Measurements from ENCODE around the gene PLXNA3. TPM values are rescaled to one million over a fixed set of nuclear protein-coding genes. Genes with fewer than 3 reads are reported as not detected.

The PLXNA3 gene
- total RNA-seq, result 31.2 TPM

GRCh38 chrX:154458116-154458953 lies at the start of gene PLXNA3:
Gene PLXNA3, plus strand, starts transcription at chrX:154458281. Its CDS starts 1,903 bp downstream, at chrX:154460184.

GRCh38 chrX:154409222-154409871 lies 48.7 kb upstream of the PLXNA3 start, which contains the start of gene DNASE1L1:
Gene DNASE1L1, minus strand, starts transcription at chrX:154409254. Its CDS starts 3,686 bp downstream, at chrX:154405568.

GRCh38 chrX:154428176-154429171 lies 29.6 kb upstream of the PLXNA3 start, which contains the start of gene ATP6AP1:
Gene ATP6AP1, plus strand, starts transcription at chrX:154428677. Its CDS starts 16 bp downstream, at chrX:154428693.

DNA sequence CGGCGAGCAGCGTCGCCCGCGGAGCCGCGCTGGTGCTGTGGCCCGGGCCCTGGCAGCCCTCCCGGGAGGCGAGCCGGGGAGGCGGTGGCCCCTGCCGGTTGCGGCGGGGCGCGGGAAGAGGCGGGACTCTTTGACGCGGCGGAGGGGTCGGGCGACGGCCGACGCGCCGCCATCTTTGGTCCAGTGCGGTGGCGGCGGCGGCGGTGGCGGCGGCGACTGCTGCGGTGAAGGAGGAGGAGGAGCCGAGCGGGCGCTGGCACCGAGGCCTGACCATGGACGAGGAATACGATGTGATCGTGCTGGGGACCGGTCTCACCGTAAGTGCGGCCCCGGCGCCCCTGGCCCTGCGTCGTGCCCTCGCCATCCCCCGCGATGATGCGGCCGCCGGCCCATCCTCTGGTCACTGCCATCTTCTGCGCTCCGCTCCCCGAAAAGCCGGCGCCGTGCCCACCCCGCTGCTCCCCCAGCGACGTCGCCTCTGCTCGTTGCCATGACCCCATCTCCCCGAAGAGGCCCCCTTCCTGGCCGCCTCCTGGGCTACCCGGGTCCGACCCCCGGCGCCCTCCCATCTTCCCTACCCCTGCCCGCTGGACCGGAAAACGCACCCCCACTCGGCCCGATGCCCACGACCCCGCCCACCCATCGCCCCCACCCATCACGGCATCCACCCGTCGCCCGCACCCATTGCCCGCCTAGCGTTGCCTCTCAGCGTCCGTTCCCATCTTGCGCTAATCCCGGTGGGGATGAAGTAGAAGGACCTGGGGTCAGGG lies 20.9 kb upstream of the PLXNA3 start, which contains the start of gene GDI1:
Gene GDI1 (plus strand): TSS at position 172 of the 770 bp plus-strand sequence. CDS start 101 bp downstream, at position 273.

GRCh38 chrX:154443992-154444754 lies 13.9 kb upstream of the PLXNA3 start, which contains the start of gene FAM50A:
Gene FAM50A, plus strand, starts transcription at chrX:154444141. Its CDS starts 95 bp downstream, at chrX:154444236.

GRCh38 chrX:154478728-154479622 lies 20.9 kb downstream of the PLXNA3 start, which contains the start of gene LAGE3:
Gene LAGE3, minus strand, starts transcription at chrX:154479281. Its CDS starts 366 bp downstream, at chrX:154478915.

GRCh38 chrX:154486396-154487207 lies 28.5 kb downstream of the PLXNA3 start, which contains the start of gene UBL4A:
Gene UBL4A, minus strand, starts transcription at chrX:154486615. Its CDS starts 31 bp downstream, at chrX:154486584.

GRCh38 chrX:154490414-154491083 lies 32.5 kb downstream of the PLXNA3 start, which contains the start of gene SLC10A3:
Gene SLC10A3, minus strand, starts transcription at chrX:154490629. Its CDS starts 1,689 bp downstream, at chrX:154488940.

DNA sequence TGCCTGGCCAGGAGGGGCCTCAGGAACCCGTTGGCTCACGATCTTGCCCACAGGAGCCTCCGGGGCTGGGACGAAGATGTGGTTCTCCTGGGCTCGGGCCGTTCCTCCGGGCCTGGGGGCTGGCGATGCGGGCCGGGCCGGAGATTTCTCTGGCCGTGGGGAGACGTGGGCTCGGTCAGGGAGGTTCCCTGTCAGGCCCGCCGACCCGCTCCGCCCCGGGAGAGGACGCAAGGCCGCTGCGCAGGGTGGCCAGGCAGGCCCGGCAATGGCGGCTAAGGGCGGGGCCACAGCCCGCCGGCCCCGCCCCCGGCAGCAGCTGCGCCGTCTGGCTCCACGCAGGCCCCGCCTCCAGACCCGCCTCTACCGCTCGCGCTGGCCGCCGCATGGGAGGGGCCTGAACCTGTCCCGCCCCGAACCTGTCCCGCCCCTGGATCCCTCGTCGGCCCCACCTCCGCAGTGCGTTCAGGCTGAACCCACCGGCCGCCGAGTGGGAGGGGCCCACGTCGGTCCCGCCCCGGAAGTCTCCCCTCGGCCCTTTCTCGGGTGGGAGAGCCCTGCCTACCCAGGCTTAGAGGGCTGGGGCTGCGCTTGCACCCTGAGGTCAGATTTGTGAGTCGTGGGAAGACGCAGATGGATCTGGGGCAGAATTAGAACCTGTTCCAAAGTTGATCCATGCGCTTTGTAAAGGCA lies 58.0 kb downstream of the PLXNA3 start, which contains the start of gene FAM3A:
Gene FAM3A (minus strand): TSS at position 267 of the 690 bp plus-strand sequence. CDS start 460 bp downstream, outside the sequence.

Other genes with a start within 250 kb of the PLXNA3 start
- not detected for gene OPN1MW2, start 238.5 kb upstream of the PLXNA3 start, total RNA-seq
- gene OPN1MW3, start 200.7 kb upstream of the PLXNA3 start, total RNA-seq, result not detected
- not detected for gene TEX28, start 163.2 kb upstream of the PLXNA3 start, total RNA-seq
- 2.3 TPM for gene TKTL1, start 162.5 kb upstream of the PLXNA3 start, total RNA-seq
- 469 TPM for gene FLNA, start 83.6 kb upstream of the PLXNA3 start, total RNA-seq
- 23.0 TPM for gene EMD, start 79.0 kb upstream of the PLXNA3 start, total RNA-seq
- 5,669 TPM for gene RPL10, start 59.9 kb upstream of the PLXNA3 start, total RNA-seq
- gene DNASE1L1, start 49.0 kb upstream of the PLXNA3 start, total RNA-seq, result 17.3 TPM
- 26.3 TPM for gene TAFAZZIN, start 46.7 kb upstream of the PLXNA3 start, total RNA-seq
- gene ATP6AP1, start 29.6 kb upstream of the PLXNA3 start, total RNA-seq, result 94.4 TPM
- gene GDI1, start 21.1 kb upstream of the PLXNA3 start, total RNA-seq, result 190 TPM
- gene FAM50A, start 14.1 kb upstream of the PLXNA3 start, total RNA-seq, result 37.8 TPM
- gene LAGE3, start 21.0 kb downstream of the PLXNA3 start, total RNA-seq, result 20.0 TPM
- 30.8 TPM for gene UBL4A, start 28.3 kb downstream of the PLXNA3 start, total RNA-seq
- 14.2 TPM for gene SLC10A3, start 32.3 kb downstream of the PLXNA3 start, total RNA-seq
- 24.8 TPM for gene FAM3A, start 58.0 kb downstream of the PLXNA3 start, total RNA-seq
- gene G6PD, start 88.6 kb downstream of the PLXNA3 start, total RNA-seq, result 33.1 TPM
- 13.2 TPM for gene IKBKG, start 89.3 kb downstream of the PLXNA3 start, total RNA-seq
- gene CTAG1A, start 126.9 kb downstream of the PLXNA3 start, total RNA-seq, result not detected
- gene CTAG1B, start 161.0 kb downstream of the PLXNA3 start, total RNA-seq, result not detected
- not detected for gene CTAG2, start 195.3 kb downstream of the PLXNA3 start, total RNA-seq

Measured in camera-type eye (tissue), 1 donor.